ENCODE measurements around the gene IDI2.

IDI2 gene

GRCh38 chr10:1007583-1007982, 18.1 kb downstream of the IDI2 start:
- DNase-seq (ENCODE audit: low spot score), result no peak

DNA sequence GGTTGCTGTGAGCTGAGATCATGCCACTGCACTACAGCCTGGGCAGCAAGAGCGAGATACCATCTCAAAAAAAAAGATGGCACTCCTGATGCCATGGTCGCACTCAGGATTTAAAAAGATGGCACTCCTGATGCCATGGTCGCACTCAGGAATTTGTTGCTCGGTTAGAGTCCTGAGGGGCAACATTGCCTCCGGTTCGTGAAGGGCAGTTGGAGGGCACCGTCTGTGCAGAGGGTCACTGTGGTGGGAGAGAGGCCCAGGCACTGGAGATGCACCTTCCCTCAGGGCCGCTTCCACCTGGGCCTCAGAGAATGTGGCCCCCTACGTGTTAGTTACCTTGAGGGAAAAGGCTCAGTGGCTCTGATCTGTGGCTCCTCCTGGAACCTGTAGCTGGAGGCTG, 19.1 kb downstream of the IDI2 start:
- no peak for DNase-seq (ENCODE audit: low spot score)

DNA sequence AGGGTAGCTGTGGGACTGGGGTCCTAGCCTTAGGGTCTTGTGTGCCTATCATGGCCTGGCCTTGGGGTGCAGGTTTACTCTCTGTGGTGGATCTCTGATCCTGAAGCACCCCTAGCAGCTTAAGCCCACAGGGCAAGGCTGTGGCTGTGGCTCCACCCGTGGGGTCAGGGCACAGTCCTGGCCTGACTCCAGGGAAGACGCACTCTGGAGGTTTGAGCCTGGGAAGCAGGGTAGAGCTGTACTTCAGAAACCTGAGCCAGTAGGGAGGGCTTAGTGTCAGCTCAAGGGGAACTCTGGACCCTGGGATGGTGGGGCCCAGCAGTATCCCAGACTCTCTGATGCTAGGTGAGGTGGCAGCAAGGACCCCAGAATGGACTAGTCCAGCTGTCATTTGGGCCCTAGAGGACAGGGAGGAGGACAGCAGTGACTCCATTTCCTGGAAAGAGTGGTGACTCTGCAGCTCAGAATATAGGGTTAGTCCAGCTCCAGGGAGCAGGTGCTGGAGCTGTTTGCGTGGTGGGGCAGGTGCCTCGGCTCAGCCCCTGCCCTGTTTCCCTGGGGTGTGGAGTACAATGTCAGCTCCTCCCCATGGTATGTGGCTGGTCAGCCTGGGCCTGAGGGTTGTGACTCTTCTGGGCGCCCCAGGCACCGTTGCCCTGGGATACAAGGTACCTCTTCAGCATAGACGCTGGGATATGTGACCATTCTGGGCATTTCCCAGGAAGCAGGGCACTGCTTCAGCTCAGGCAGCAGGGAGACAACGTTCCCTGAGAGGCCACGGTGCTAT, 21.6 kb downstream of the IDI2 start:
- no peak for DNase-seq (ENCODE audit: low spot score)

- no peak for DNase-seq (ENCODE audit: low spot score)
Observed at GRCh38 chr10:1002425-1003006, 23.1 kb downstream of the IDI2 start.

GRCh38 chr10:997266-998022, 28.2 kb downstream of the IDI2 start:
- no peak for DNase-seq (ENCODE audit: low spot score)

DNA sequence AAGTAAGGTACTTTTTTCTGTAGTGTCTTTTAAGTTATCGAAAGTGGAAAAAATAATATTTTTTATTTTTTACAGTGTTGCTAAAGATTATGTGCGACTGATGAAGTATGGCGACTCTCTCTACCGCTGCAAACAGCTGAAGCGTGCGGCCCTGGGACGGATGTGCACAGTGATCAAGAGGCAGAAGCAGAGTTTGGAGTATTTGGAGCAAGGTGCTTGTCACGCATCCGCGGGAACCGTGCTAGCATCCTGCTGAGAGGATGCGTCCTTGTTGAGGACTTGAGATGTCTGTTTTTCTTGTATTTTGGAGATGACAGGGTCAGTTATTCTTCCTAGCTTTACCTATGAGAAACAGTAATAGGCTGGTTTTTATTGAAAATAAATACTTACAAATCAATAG, 29.6 kb downstream of the IDI2 start:
- no peak for DNase-seq (ENCODE audit: low spot score)

GRCh38 chr10:995559-995926, 30.1 kb downstream of the IDI2 start:
- no peak for DNase-seq (ENCODE audit: low spot score)

DNA sequence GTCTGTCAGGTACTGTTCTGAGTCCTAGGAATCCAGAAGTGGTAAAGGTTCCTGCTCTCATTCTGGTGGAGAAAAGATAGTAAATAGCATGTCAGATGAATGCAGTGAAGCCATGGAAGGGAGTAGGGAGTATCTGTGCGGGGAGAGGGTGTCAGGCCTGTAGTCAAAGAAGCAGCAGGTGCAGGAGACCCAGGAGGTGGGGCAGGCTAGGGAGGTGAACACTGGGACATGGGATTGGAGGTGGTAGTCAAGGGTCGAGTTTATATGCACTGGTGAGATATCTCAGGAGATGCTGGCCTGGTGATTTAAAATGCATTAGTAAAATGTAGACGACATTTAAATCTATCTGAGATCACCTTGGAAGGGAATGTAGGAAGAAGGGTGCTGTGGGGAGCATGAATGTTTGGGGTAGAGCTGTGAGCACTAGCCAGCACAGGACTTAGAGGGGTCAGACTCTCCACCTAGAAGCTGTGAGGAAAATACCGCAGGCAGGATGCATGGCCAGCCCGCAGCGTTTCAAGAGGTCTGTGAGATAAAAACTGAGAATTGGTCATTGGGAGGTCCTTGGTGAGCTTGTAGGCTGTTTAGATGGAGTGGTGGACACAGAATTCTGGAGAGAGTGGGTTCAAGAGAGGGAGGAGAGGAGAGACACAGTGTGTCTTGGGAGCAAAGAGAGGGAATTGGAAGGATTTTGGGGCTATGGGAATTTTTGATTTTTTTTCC, 30.7 kb downstream of the IDI2 start:
- no peak for DNase-seq (ENCODE audit: low spot score)

- DNase-seq (ENCODE audit: low spot score), result no peak
Observed at GRCh38 chr10:992871-993270, 32.8 kb downstream of the IDI2 start.

GRCh38 chr10:992467-992866, 33.2 kb downstream of the IDI2 start:
- no peak for DNase-seq (ENCODE audit: low spot score)

- DNase-seq (ENCODE audit: low spot score), result no peak
Observed at GRCh38 chr10:990808-991207, 34.9 kb downstream of the IDI2 start.

GRCh38 chr10:988667-989545, 36.8 kb downstream of the IDI2 start:
- DNase-seq (ENCODE audit: low spot score), result no peak

- peak; percentile 99 for DNase-seq (ENCODE audit: low spot score)
Observed at GRCh38 chr10:987870-988666, 37.6 kb downstream of the IDI2 start, which contains the start of gene GTPBP4. Gene GTPBP4, plus strand, starts transcription at chr10:988434. Its CDS starts 46 bp downstream, at chr10:988480.

DNA sequence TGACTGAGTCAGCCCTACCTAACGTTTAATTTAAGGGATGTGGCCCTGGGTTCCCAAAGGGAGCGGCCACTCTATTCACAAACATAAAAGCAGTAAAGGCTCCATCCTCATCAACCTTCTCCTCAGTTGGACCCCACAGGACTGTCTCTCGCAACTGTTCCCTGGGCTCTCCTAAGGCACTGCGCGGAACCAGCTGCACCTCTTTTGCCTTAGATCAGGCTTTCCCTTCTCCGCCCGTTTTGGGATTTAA, 38.1 kb downstream of the IDI2 start:
- DNase-seq (ENCODE audit: low spot score), result no peak

DNA sequence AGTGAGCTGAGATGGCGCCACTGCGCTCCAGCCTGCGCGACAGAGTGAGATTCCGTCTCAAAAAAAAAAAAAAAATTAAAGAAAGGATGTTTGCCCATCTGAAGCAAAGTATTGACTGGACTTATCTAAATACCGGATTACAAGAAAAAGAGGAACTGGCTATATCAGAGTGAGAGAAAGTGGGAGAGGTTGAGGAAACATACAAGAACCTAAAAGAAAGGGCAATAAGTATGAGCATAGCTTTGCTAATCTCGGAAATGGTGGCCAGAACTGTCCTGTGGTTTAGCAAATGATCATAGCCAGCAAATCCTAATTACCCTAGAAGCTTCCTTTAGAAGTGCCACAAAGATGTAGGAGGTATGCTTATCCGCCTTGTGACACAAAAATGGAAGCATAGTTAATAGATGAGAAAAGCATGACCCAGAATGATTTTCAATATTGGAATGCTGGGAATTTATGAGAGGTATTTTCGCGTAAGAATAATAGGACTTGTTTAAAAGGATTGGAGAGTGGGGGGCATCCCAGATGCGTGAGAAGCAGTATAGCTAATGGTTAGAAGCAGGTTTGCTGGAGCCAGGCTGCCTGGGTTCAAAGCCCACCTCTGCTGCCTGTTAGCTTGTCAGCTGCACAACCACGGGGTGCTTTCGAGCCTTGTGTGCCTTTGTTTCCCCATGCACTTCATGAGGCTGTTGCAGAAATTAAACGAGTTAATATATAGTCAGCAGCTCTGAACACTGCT, 38.6 kb downstream of the IDI2 start:
- peak; percentile 71 for DNase-seq (ENCODE audit: low spot score)

- DNase-seq (ENCODE audit: low spot score), result no peak
Observed at GRCh38 chr10:986137-986825, 39.4 kb downstream of the IDI2 start.

DNA sequence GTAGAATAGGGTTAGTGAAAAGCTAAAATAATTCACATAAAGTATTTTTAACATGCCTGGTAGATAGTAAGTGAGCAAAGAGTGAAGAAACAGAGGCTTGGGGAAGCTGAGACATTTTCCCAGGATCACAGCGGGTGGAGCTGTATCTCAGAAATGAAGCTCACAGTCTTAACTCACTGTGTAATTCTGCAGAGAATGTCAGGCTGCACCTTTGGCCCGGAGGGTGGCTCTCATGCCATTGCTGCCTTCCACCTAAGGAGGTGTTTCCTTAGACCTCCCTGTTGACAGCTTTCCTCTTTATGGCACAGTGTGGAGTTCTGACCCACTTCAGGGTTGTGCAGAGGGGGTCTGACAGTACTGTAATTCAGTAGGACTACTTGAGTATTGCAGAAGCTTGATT, 40.3 kb downstream of the IDI2 start:
- no peak for DNase-seq (ENCODE audit: low spot score)

DNA sequence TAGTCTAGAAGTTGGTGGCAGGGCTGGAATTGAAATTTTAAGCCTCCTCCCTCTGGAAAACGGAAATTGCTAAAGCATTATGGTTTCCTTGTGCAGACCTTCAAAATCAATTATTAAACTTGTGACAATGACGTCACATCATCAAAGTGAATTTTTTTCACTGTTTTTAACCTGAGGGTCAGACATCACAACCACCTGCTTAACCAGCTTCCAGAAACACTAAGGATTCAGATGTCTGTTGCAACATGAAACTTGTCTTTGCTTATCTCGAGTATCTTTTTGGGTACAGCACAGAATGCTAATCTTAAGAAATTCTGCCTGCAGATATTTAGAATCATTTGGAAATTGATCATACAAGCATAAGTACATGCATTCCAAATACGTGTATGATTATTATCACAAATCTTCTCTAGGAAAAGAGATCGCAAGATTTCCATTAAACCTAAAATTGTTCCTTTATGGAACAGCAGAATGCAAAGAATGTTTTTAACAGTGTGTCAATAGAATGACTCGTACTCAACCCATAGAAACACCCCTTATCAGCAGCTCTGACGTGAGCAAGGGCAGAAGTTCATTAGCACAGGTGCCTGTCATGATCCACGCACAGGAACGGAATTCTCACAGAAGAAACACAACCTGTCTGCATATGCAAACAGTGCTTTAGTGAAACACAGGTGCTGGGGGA, 41.5 kb downstream of the IDI2 start:
- no peak for DNase-seq (ENCODE audit: low spot score)

GRCh38 chr10:983401-983800, 42.3 kb downstream of the IDI2 start:
- DNase-seq (ENCODE audit: low spot score), result no peak
